GM21825 (cell line): ENCODE data around the gene CEP112.

ENCODE experiments used
- ATAC-seq: cut with Tn5 transposase; IDR thresholded peaks from one replicate; pipeline ENCODE4 v1.9.1; 2021; ENCODE audit warnings: mild to moderate bottlenecking, moderate library complexity; ENCODE audit not compliant: unreplicated experiment

CEP112 gene

DNA sequence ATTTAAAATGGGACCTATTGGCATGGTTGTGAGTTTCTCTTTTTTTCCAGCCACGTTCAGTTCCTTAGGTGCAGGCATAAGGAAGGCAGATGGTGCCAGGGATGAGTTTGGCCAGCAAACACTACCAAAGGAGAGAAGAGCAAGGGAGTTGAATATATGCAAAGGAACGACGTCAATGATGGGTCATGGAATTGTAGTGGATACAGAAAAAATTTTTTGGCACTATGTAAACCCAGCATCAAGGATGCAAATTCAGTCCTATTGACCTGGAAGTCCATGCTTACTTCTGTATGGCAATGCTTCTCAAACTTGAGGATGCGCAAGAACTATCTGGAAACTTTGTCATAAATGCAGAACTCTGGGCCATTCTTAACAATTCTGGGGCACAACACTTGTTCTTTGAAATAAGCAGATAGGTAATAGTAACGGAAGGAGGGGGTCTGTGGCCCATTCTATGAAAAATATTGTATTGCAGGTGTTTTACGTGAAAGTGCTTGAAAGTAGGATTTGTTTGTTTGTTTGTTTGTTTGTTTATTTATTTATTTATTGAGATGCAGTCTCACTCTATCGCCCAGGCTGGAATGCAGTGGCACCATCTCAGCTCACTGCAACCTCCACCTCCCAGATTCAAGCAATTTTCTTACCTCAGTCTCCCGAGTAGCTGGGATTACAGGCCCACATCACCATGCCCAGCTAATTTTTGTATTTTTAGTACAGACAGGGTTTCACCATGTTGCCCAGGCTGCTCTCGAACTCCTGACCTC is 19.3 kb upstream of the CEP112 start:
- no peak for ATAC-seq

DNA sequence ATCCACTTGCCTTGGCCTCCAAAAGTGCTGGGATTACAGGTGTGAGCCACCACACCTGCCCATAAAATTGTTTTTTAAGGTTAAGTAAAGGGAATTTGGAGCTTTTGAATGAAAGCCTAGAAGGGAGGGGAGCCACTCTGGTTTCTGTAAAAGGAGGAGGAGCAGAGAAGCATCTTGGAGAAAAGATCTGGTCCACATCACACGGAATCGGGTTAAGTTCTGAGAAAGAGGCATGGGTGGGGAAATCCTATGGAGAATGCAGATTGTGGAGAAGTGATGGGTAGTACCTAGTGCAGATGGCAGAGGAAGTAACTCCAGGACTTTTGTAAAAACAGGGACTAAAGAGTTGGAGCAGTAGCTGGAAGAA is 18.3 kb upstream of the CEP112 start:
- ATAC-seq = no peak

DNA sequence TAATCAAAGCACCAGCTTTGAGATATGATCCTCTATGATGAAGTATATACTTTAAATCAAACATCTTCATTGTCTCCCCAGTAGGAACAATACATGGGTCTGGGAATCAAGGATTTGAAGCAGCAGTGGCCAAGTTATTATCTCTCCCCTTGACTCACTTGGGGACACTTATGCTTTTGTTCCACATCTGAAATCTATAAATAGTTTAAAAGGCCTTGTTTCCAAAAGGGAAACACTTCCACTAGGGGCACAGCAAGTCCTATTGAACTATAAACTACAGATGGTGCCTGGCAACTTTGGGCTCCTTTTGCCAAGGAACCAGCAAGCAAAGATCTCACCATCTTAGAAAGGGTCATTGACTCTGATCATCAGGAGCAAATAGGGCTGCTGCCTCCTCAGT is 16.0 kb upstream of the CEP112 start:
- no peak for ATAC-seq

DNA sequence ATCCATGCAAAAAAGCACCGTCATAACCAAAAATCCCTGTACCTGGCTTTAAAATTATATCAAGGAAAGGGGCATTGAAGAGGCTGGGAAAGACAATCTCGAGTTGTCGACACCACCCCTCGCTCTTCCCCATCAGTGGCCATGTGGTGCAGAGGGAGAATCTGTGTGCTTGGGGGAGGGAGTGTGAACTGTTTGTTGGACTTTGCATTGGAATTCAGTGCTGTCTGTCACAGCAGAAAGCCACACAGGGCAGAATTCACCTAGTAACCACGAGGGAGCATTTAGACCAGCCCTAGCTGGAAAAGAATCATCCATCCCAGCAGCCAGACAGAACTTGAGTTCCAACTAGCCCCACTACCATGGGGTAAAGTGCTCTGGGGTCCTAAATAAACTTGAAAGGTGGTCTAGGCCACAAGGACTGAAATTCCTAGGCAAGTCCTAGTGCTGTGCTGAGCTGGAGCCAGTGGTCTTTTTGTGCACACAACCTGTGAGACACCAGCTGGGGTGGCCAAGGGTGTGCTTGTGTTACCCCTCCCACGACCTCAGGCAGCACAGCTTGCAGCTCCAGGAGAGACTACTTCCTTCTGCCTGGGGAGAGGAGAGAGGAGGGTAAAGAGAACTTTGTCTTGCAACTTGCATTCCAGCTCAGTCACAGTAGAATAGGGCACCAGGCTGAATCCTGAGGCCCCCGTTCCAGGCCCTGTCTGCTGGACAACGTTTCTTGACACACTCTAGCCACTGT is 11.5 kb upstream of the CEP112 start:
- no peak for ATAC-seq

DNA sequence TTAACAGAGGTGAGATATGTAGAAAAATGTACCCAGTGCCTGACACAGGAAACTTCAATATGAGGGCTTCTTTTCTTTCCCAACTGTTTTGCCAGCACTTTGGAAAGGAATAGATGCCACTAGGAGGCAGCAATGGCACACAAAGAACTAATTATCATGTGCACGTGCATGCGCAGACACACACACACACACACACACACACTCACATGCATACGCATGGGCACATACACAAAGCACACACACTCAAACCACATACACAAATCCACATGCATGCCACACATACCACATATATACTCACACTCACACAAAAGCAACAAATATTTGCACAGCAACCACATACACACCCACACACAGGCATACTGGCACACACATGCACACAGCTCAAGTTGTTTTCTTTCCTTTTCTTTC is 8.8 kb upstream of the CEP112 start:
- ATAC-seq = no peak

DNA sequence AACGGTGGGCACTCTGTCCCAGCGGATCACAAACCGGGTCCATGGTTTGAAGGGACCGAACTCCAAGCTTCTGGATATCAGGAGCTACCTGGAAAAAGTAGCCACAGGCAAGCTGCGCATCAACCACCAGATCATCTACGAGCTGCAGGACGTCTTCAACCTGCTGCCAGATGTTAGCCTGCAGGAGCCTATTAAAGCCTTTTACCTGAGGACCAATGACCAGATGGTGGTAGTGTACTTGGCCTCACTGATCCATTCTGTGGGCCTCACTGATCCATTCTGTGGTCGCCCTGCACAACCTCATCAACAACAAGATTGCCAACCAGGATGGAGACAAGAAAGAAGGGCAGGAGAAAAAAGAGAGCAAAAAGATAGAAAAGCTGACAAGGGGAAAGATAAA is 6.3 kb upstream of the CEP112 start:
- ATAC-seq = no peak

DNA sequence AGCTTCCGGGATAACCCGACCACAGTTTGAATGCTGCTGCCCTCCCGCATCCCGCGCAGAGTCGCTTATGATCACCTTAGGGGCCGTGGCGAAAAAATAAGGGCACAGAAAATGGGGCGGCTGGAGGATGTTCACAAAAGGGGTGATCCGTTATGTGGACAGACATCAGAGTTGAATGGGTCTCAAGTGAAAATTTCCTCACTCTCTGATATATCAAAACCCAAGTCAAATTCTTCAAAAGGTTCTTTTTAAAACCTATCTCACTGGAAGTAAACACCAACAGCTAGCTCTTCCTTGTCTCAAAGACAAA is 400 bp upstream of the CEP112 start:
- ATAC-seq = no peak

DNA sequence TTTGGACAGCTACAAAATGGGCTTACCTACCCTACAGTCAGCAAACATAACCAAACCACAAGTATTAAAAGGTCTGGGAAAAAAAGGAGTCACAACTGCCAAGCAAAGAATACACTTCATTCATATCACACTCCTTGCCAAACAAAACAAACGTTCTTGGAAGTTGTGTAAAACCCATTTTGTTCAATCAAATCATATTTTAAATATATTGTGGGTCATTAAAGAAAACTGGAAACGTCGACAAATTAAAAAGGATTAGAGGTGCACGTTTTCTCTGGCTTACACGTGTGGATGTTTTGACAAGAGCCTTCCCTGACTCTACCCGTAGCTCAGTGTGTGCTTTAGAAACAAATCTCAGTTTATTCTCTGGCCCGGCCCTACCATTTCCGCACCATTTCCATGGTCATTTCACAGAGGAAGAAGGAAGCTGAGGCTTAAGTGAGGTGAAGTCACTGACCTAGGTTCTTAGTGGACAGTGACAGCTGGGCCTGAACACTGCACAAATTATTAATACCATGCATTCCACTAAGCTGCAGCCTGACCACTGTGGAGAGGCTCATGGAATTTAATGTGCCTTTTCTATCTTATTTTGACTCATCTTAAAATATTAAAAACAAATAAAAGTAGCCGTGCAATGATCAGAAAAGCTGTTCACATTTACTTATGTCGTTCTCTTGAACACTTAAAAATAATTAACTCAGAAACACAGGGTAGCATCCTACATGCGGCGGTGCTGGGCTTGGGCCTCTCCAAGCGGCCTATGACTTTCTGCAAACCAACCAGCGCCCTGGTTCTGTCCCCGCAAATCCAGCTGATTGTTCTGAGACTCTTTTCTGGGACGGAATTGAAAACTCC is 968 bp downstream of the CEP112 start:
- ATAC-seq = no peak

DNA sequence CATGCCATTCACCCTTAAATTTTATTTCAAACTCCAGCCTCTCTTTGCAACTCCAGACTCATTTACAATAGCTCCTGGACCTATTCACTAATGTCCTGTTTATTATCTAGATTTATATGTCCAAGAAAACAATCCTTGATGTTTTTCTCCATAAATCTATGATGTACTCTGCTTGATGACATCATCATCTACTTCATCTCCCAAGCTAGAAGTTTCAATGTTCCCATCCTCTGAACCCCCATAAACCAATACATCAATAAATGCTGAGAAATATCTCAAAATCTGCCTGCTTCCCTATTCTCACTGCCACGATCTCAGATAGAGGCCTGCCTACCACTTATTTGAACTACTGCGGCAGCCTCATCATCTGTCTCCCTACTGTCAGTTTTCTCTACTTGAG is 4.2 kb downstream of the CEP112 start:
- ATAC-seq = no peak

DNA sequence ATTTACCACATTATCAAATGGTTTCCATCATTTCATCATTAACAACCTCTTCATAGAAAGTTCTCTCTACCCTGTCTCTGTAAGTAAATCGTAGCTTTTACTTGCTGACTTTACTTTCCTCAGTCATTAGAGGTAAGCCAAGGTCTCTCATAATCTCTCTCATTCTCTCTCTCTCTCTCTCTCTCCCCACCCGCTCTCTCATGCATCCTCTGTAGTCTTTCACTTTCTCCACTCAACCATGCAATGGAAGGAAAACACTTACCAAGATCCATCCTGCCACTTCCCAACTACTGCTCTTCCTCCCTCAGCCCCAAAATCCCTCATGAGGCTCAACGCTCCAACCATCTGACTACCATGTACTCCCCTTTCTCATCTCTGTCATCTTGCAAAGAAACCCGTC is 6.1 kb downstream of the CEP112 start:
- ATAC-seq = no peak

DNA sequence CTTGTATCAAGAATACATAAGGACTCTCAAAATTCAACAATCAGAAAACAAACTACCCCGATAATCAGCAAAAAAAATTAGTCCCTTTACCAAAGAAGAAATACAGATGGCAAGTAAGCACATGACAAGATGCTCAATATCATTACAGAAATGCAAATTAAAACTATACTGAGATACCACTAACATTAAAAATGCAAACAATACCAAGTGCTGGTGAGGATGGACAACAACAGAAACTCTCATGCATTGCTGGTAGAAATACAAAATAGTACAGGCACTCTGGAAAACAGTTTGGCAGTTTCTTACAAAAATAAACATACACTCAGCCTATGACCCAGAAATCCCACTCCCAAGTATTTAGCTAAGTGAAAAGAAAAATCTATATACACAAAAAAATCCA is 7.5 kb downstream of the CEP112 start:
- ATAC-seq = no peak

DNA sequence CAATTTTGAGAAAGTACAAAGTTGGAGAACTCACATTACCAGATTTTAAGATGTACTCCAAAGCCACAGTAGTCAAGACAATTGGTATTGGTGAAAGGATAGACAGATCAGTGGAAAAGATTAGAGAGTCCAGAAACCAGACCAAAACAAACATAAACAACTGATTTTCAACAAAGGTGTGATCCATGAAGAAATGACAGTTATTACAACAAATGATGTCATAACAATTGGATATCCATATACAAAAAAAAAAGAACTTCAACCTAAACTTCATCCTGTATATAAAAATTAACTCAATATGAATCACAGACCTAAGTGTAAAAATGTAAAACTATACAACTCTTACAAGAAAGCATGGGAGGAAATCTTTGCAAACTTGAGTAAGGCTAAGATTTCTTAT is 8.4 kb downstream of the CEP112 start:
- no peak for ATAC-seq

DNA sequence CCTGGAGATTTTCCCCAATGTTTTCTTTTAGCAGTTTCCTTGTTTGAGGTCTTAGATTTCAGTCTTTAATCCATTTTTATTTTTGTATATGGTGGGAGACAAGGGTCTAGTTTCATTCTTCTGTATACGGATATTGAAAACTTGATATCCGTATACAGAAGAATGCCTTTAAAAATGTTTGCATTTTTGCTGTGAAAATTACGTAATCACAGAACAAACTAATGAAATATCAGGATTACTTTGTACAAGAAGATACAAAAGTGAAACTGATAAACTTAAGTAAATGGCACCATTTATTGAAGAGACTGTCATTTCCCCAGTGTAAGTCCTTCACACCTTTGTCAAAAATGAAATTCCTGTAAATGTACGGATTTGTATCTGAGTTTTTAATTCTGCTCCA is 13.3 kb downstream of the CEP112 start:
- ATAC-seq = no peak

DNA sequence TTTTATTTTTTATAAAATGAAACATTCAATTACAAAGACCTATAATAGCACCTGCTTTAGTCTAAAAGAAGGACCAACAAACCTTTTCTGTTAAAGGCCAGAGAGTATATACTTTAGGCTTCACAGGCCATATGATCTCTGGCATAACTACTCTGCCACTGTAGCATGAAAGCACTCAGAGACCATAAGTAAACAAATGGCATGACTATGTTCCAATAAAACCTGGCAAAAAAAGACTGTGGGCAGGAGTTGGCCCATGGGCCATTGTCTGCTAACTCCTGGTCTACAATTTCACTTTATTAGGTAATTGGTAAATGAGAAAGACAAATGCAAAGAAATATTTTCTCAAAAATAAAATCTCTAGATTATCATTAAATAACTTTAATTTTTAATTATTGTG is 14.9 kb downstream of the CEP112 start:
- ATAC-seq = no peak

DNA sequence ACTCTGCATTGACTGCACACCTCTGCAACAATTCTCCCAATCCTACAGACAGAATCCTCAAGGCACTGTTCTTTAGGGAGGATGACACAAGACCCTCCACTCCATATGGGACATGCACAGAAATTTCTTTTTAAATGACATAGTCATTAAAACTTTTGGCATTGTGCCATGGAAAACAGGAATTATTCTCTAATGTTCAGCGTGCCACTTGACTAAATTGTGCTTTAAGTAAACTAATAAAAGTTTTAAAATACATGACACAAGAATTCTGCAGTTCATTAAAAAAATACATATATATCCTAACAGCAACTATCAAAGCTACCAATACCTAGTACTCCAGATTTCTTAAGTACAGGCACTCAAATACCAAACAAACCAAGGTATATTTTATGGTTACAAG is 16.0 kb downstream of the CEP112 start:
- no peak for ATAC-seq

DNA sequence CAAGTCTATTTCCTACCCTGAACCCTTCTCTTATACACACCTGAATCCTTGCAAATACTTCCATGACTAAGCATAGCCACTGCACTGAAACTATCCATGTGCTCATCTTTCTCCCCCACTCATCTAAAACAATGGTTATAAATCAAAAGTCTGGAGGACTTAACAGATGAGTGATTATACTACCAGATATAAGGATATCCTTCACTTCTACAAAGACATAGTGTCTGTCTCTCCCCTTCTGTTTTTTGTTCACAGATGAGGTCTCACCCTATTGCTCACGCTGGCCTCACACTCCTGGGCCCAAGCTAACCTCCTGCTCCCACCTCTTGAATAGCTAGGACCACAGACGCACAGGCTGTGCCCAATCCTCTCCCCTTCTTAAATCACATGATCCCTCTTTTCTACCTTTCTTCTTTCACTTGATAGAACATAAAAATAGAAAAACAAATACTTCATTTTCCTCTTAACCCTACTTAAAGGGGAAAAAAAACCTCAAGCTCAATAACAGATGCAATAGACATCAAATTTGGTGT is 19.2 kb downstream of the CEP112 start:
- ATAC-seq = no peak

DNA sequence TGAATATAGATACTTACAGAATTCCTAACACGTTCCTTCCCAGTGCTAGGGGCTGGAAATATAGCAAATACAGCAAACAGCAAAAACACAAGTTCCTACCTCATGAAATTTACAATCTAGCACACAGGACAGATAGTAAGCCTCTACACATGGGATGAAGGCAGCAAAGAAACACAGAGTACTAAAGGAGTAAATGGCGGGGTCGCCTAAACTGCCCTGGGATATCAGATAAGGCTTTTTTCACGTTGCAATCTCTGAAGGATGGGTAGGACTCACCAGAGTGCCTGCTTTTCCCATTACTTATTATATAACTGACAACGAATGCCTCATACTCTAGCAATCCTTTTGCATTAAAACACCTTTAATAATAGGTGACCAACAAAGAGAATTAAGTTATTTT is 19.8 kb downstream of the CEP112 start:
- ATAC-seq = no peak

DNA sequence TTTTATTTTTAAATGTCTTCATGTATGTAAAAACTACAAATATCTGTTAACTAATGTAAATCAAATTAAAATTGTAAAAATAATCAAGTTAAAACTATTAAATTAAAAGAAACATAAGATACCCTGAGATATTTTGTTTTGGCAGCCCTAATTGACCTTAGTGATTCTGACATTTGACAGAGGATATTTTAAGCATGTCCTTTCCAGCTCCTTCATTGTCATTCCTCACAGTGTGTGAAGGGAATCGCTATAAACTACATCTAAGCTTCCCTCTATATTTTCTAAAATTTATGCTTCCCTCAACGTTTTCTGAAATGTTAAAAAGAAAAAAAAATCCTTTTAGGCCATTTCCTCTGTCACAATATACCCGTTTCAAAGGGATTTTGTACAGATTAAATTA is 20.2 kb downstream of the CEP112 start:
- ATAC-seq = no peak

DNA sequence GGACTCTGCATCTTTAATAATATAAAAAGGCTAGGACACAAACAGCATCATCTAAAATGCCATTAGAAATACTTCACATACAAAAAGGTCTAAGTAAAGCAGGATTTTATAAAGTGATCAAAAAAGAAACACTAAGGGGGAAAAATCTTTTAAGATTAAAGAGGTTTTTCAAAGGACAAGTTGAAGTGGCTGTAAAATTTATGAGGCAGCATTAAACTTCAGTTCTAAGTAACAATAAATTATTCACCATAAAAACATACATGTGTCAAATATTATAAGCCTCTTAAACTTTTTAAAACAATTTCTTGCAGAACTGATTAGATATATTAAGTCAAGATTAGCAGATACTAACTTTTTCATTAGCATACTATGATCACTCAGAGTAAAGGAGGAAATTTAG is 20.8 kb downstream of the CEP112 start:
- no peak for ATAC-seq

DNA sequence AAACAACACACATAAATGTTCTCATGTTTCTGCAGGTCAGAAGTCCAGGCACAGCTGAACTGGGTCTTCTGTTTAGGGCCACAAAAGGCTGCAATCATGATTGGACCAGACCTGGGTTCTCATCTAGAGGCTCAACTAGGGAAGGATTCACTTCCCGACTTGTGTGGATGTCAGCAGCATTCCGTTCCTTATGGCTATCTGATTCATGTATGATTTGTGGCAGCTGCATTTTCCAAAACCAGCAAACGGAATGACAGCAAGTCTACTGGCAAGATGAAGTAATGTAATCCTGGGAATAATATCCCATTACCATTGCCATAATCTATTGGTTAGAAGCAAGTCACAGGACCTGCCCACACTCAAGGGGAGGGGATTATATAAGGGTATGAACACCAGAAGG is 22.1 kb downstream of the CEP112 start:
- ATAC-seq = no peak

DNA sequence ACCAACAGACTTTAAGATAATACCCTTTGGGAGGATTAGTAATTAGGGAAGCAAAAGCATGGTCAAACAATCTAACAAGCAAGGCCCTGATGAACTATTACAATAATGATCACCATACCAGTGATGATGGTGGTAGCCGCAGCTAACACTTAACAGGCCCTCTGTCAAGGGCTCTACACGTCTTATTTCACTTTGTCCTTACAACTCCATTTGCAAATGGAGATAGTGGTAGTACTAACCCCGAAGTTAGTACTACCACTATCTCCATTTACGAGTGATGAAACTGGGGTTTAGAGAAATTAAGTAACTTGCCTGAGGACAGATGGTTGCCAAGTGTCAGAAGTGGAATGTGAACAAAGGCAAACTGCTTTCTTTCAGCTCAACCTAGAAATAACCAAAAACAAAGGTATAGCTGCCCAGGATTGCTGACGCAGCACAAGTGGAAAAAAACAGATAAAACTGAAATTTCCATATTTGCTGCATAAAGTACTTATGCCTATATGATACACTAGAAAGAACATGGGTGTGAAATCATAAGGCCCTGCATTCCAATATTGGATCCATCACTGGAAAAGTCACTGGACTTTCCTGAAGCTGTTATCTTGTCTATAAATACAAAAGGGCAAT is 24.6 kb downstream of the CEP112 start:
- no peak for ATAC-seq
